ENCODE results near the gene TFDP2. TPM values are rescaled to one million over a fixed set of nuclear protein-coding genes. Genes with fewer than 3 reads are reported as not detected.
"Not testable (repeated sequence)": the region's sequence is repeated elsewhere in the genome, so short reads cannot be mapped to it uniquely, and the experiment has no call there.

TFDP2 gene
- total and polyA plus RNA-seq, 4 donors = 22.9 to 57.2 (median 34.5) TPM

DNA sequence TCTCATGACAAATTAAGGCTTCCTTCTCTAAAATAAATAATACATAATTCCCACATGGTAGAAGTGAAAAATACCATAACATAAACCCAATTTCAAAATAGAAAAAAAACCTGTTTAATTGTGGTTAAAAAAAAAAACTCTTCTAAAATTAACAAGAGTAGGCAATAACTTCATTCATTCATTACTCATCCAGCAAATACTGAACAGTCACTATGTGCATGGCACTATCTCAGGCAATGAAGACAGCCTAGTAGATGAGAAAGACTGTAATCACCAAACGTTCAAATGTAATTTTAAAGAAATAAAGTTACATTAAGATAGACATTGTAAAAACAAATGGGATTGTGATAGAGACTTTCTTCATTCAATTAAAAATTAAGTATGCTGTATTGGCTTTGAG lies 43.4 kb downstream of the TFDP2 start:
- no peak for DNase-seq (ENCODE audit: low read depth in 4 of 6, low spot score in 6 of 6)
- H3K4me1 ChIP-seq (ENCODE audit: control insufficient read depth, insufficient read depth, low read length) = no peaks in the 10 kb centered on the region
- H3K9me3 ChIP-seq (ENCODE audit: control insufficient read depth, insufficient read depth, low read length) = no peaks in the 10 kb centered on the region
- WGBS (ENCODE audit: insufficient coverage) = no CpG with 5 or more reads among the region's 1 CpG
- H3K36me3 ChIP-seq (ENCODE audit: control insufficient read depth, insufficient read depth, low read length) = no peaks in the 10 kb centered on the region
- H3K27me3 ChIP-seq (ENCODE audit: control insufficient read depth, insufficient read depth, low read length) = no peaks in the 10 kb centered on the region
- no peak overlapping the region for H3K27ac ChIP-seq (ENCODE audit: low read depth, low read length)
- no peak overlapping the region for H3K4me3 ChIP-seq (ENCODE audit: low read depth, low read length)

DNA sequence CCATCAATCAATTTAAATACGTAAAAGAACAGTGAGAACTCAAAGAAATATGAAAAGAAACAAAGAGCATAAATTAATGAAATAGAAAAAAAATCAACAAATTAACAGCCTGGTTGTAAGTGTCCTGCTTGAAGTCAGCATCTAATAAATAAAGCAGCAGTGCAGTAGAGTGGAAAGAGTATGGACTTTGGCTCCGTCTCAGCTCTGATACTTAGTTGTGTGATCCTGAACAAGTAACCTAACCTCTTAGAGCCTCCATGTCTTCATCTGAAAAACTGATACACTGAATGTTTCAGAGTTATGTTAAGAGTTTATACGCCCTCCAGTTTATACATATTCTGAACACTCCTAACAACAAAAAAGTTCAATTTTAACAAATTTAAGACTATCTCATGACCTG lies 44.6 kb downstream of the TFDP2 start:
- Histone ChIP-seq H3K27ac (ENCODE audit: low read depth, low read length) (no peak overlapping the region), H3K36me3 (ENCODE audit: control insufficient read depth, insufficient read depth, low read length) (no peaks in the 10 kb centered on the region), H3K4me3 (ENCODE audit: low read depth, low read length) (no peak overlapping the region), H3K9me3 (ENCODE audit: control insufficient read depth, insufficient read depth, low read length) (no peaks in the 10 kb centered on the region), H3K27me3 (ENCODE audit: control insufficient read depth, insufficient read depth, low read length) (no peaks in the 10 kb centered on the region), H3K4me1 (ENCODE audit: control insufficient read depth, insufficient read depth, low read length) (no peaks in the 10 kb centered on the region)
- WGBS (ENCODE audit: insufficient coverage) = no CpG with 5 or more reads among the region's 3 CpGs
- no peak for DNase-seq (ENCODE audit: low read depth in 4 of 6, low spot score in 6 of 6)

DNA sequence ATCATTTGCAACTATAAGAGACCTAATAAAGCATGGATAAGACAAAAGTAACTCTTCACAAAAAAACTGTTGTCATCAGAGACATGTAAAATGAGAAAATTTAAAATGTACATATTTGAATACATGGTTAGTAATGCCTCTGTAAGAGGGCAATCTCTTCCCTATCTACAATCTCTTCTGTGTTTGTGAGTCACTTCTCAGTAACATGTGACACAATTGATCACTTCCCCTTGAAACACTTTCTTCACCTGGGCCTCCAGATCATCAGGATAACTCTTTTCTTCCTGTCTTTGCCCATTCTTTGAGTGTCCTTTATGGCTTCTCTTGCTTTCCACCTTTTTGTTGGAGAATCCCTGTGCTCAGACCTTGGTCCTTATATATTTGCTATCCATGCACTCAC lies 50.4 kb downstream of the TFDP2 start:
- no peaks in the 10 kb centered on the region for H3K27me3 ChIP-seq (ENCODE audit: control insufficient read depth, insufficient read depth, low read length)
- DNase-seq (ENCODE audit: low read depth in 4 of 6, low spot score in 6 of 6) = no peak
- no peak overlapping the region for H3K27ac ChIP-seq (ENCODE audit: low read depth, low read length)
- no peaks in the 10 kb centered on the region for H3K9me3 ChIP-seq (ENCODE audit: control insufficient read depth, insufficient read depth, low read length)
- H3K4me1 ChIP-seq (ENCODE audit: control insufficient read depth, insufficient read depth, low read length) = no peaks in the 10 kb centered on the region
- H3K36me3 ChIP-seq (ENCODE audit: control insufficient read depth, insufficient read depth, low read length) = no peaks in the 10 kb centered on the region
- H3K4me3 ChIP-seq (ENCODE audit: low read depth, low read length) = no peak overlapping the region

DNA sequence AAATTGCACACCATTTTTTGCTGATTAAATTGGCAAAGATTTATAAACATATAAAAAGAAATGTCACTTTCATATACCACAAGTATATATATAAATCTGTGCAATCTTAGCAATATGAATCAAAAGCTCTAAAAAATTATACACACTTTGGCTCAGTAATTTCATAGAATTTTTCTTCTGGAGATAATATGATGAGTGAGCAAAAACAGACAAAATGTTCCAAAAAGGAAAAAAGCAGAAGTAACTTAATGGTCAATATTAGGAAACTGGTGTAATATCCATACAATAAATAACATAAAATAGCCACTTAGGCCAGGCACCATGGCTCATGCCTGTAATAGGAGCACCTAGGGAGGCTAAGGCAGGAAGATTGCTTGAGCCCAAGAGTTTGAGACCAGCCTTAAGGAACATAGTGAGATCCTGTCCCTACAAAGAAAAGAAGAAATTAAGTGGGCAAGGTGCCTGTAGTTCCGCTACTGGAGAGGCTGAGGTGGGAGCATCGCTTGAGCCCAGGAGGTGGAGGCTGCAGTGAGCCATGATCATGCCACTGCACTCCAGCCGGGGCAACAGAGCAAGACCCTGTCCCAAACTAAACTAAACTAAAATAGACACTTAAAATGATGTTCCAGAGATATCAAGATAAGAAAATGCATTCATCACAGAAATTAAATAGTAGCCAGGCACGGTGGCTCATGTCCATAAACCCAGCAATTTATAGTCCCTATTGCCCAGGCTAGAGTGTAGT lies 52.1 kb downstream of the TFDP2 start:
- Histone ChIP-seq H3K9me3 (ENCODE audit: control insufficient read depth, insufficient read depth, low read length) (no peaks in the 10 kb centered on the region), H3K27me3 (ENCODE audit: control insufficient read depth, insufficient read depth, low read length) (no peaks in the 10 kb centered on the region), H3K36me3 (ENCODE audit: control insufficient read depth, insufficient read depth, low read length) (no peaks in the 10 kb centered on the region), H3K27ac (ENCODE audit: low read depth, low read length) (no peak overlapping the region), H3K4me1 (ENCODE audit: control insufficient read depth, insufficient read depth, low read length) (no peaks in the 10 kb centered on the region), H3K4me3 (ENCODE audit: low read depth, low read length) (no peak overlapping the region)
- DNase-seq (ENCODE audit: low read depth in 4 of 6, low spot score in 6 of 6) = no peak
- 100% methylated on average over 4 of the region's 4 CpGs for WGBS (ENCODE audit: insufficient coverage)

DNA sequence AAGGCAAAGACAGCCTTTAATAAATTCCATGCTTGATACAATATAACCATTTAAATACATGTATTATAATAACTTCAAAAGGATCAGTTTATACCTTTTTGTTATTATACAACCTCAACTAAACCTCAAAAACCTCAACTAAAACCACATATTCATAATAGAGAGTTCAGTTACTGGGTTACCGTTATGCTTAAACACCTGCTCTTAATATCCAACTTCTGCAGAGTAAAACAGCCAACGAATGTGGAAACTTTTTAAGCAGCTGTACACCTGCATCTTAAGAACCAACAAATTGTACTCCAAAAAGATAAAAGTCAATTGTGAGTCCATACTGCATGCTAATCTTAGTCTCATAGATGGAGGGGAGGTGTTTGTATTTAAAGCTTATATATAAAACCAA lies 53.5 kb downstream of the TFDP2 start:
- Histone ChIP-seq H3K27ac (ENCODE audit: low read depth, low read length) (no peak overlapping the region), H3K27me3 (ENCODE audit: control insufficient read depth, insufficient read depth, low read length) (no peaks in the 10 kb centered on the region), H3K9me3 (ENCODE audit: control insufficient read depth, insufficient read depth, low read length) (no peaks in the 10 kb centered on the region), H3K4me3 (ENCODE audit: low read depth, low read length) (no peak overlapping the region), H3K4me1 (ENCODE audit: control insufficient read depth, insufficient read depth, low read length) (no peaks in the 10 kb centered on the region), H3K36me3 (ENCODE audit: control insufficient read depth, insufficient read depth, low read length) (no peaks in the 10 kb centered on the region)
- WGBS (ENCODE audit: insufficient coverage) = no CpG with 5 or more reads among the region's 2 CpGs
- no peak for DNase-seq (ENCODE audit: low read depth in 4 of 6, low spot score in 6 of 6)

DNA sequence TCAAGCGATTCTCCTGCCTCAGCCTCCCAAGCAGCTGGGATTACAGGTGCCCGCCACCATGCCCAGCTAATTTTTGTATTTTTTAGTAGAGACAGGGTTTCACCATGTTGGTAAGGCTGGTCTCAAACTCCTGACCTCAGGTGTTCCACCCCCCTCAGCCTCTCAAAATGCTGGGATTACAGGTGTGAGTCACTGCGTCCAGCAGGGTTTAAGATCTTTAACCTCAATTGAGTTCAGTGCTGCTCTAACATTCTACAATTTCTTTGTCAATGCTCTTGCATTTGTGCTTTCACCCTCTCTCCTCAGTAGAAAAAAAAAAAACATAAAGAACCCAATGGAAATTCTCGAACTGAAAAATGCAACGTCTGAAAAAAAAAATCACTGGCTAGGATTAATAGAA lies 60.4 kb downstream of the TFDP2 start:
- H3K27ac ChIP-seq (ENCODE audit: low read depth, low read length); DNase-seq (ENCODE audit: low read depth in 4 of 6, low spot score in 6 of 6); H3K27me3 ChIP-seq (ENCODE audit: control insufficient read depth, insufficient read depth, low read length); H3K36me3 ChIP-seq (ENCODE audit: control insufficient read depth, insufficient read depth, low read length); H3K4me1 ChIP-seq (ENCODE audit: control insufficient read depth, insufficient read depth, low read length); H3K4me3 ChIP-seq (ENCODE audit: low read depth, low read length); H3K9me3 ChIP-seq (ENCODE audit: control insufficient read depth, insufficient read depth, low read length): not testable (repeated sequence)
- 86% methylated on average over 4 of the region's 5 CpGs for WGBS (ENCODE audit: insufficient coverage)

DNA sequence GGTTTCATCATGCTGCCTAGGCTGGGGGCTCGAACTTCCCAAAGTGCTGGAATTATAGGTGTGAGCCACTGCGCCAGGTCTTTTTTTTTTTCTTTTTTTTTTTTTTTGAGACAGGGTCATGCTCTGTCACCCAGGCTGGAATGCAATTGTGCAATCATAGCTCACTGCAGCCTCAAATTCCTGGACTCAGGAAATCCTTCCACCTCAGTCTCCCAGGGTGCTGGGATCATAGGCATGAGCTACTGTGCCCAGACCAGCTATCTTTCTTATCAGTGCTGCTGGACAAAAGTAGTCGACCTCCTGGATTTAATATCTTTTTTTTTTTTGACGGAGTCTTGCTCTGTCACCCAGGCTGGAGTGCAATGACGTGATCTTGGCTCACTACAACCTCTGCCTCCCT lies 60.8 kb downstream of the TFDP2 start:
- H3K4me3 ChIP-seq (ENCODE audit: low read depth, low read length) = no peak overlapping the region
- no peak for DNase-seq (ENCODE audit: low read depth in 4 of 6, low spot score in 6 of 6)
- H3K9me3 ChIP-seq (ENCODE audit: control insufficient read depth, insufficient read depth, low read length) = no peaks in the 10 kb centered on the region
- H3K4me1 ChIP-seq (ENCODE audit: control insufficient read depth, insufficient read depth, low read length) = no peaks in the 10 kb centered on the region
- no peaks in the 10 kb centered on the region for H3K36me3 ChIP-seq (ENCODE audit: control insufficient read depth, insufficient read depth, low read length)
- no peak overlapping the region for H3K27ac ChIP-seq (ENCODE audit: low read depth, low read length)
- H3K27me3 ChIP-seq (ENCODE audit: control insufficient read depth, insufficient read depth, low read length) = no peaks in the 10 kb centered on the region
- 95% methylated on average over 3 of the region's 5 CpGs for WGBS (ENCODE audit: insufficient coverage)

DNA sequence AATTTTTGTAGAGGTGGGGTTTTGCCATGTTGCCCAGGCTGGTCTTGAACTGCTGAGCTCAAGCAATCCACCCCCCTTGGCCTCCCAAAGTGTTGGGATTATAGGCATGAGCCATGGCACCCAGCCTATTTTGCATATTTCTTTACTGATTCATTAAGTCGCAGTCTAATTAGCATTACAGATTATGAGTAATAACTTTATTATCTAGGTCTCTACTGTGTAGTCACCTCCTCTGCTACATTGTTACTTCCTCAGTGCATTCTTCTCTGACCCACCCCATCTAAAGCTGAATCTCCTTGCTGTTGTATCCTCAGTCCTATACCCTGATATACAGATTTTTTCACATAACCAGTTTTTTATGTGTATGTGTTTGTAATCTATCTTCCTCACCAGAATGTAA lies 61.7 kb downstream of the TFDP2 start:
- Histone ChIP-seq H3K27ac (ENCODE audit: low read depth, low read length) (no peak overlapping the region), H3K27me3 (ENCODE audit: control insufficient read depth, insufficient read depth, low read length) (no peaks in the 10 kb centered on the region), H3K36me3 (ENCODE audit: control insufficient read depth, insufficient read depth, low read length) (no peaks in the 10 kb centered on the region), H3K4me3 (ENCODE audit: low read depth, low read length) (no peak overlapping the region), H3K9me3 (ENCODE audit: control insufficient read depth, insufficient read depth, low read length) (no peaks in the 10 kb centered on the region), H3K4me1 (ENCODE audit: control insufficient read depth, insufficient read depth, low read length) (no peaks in the 10 kb centered on the region)
- no CpG with 5 or more reads among the region's 1 CpG for WGBS (ENCODE audit: insufficient coverage)
- DNase-seq (ENCODE audit: low read depth in 4 of 6, low spot score in 6 of 6) = no peak

DNA sequence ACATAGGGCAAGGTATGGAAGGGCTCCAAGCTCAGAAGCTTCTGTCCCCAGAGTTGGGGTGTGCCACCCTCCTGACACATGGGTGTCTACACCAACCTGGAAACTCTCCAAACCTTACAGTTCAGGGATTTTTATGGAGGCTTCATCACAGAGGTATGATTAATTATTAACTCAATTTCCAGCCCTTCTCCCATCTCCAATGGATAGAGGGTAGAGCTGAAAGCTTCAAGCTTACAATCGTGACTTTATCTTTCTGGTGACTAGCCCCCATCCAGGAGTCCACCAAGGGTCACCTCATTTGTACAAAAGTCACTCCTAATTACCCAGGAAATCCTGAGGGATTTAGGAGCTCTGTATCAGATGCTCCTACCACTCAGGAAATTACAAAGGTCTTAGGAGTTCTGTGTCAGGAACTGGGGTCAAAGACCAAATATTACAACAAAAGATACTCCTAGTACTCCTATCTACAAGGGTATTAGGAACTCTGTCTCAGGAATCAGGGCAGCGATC lies 62.7 kb downstream of the TFDP2 start:
- Histone ChIP-seq H3K4me1 (ENCODE audit: control insufficient read depth, insufficient read depth, low read length) (no peaks in the 10 kb centered on the region), H3K27ac (ENCODE audit: low read depth, low read length) (no peak overlapping the region), H3K36me3 (ENCODE audit: control insufficient read depth, insufficient read depth, low read length) (no peaks in the 10 kb centered on the region), H3K27me3 (ENCODE audit: control insufficient read depth, insufficient read depth, low read length) (no peaks in the 10 kb centered on the region), H3K4me3 (ENCODE audit: low read depth, low read length) (no peak overlapping the region), H3K9me3 (ENCODE audit: control insufficient read depth, insufficient read depth, low read length) (no peaks in the 10 kb centered on the region)
- no CpG with 5 or more reads among the region's 2 CpGs for WGBS (ENCODE audit: insufficient coverage)
- DNase-seq (ENCODE audit: low read depth in 4 of 6, low spot score in 6 of 6) = no peak

DNA sequence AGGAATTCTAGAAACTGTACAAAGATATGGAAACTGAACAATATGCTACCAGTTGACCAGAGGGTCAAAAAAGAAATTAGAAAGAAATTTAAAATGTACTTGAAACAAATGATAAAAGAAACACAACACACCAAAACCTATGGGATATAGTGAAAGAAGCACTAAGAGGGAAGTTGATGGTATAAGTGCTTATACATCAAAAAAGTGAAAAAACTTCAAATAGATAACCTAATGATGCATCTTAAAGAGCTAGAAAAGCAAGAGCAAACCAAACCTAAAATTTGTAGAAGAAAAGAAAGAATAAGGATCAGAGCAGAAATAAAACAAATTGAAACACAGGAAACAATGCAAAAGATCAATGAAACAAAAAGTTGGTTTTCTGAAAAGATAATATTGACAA lies 68.2 kb downstream of the TFDP2 start:
- no peak overlapping the region for H3K27ac ChIP-seq (ENCODE audit: low read depth, low read length)
- H3K4me1 ChIP-seq (ENCODE audit: control insufficient read depth, insufficient read depth, low read length) = no peaks in the 10 kb centered on the region
- no peak for DNase-seq (ENCODE audit: low read depth in 4 of 6, low spot score in 6 of 6)
- H3K27me3 ChIP-seq (ENCODE audit: control insufficient read depth, insufficient read depth, low read length) = no peaks in the 10 kb centered on the region
- H3K9me3 ChIP-seq (ENCODE audit: control insufficient read depth, insufficient read depth, low read length) = no peaks in the 10 kb centered on the region
- H3K36me3 ChIP-seq (ENCODE audit: control insufficient read depth, insufficient read depth, low read length) = no peaks in the 10 kb centered on the region
- no peak overlapping the region for H3K4me3 ChIP-seq (ENCODE audit: low read depth, low read length)
